Measurements from ENCODE around the gene TXNRD1.

TXNRD1 gene

GRCh38 chr12:104165801-104166200 is 49.8 kb upstream of the TXNRD1 start:
- Histone ChIP-seq H3K4me1 (ENCODE audit: control insufficient read depth, insufficient read depth, low read length) (no peaks in the 10 kb centered on the region), H3K4me3 (ENCODE audit: low read depth, low read length) (no peak overlapping the region), H3K36me3 (ENCODE audit: control insufficient read depth in 2 of 2, insufficient read depth in 1 of 2, low read length in 2 of 2) (no peaks in the 10 kb centered on the region), H3K27ac (ENCODE audit: extremely low read depth, low read depth, low read length) (no peak overlapping the region), H3K9me3 (ENCODE audit: control insufficient read depth, insufficient read depth, low read depth, low read length) (no peaks in the 10 kb centered on the region)
- TF ChIP-seq ZBTB44 (tag by site-specific recombination; IDR thresholded peaks at IDR 0.05) = no peak
- no peak for TF ChIP-seq PBX3 (CRISPR knock-in tag; IDR thresholded peaks at IDR 0.05)
- TF ChIP-seq ZNF214 (tag by site-specific recombination; IDR thresholded peaks at IDR 0.05; ENCODE audit: borderline replicate concordance) = no peak
- TF ChIP-seq ZNF335 (tag by site-specific recombination; conservative IDR thresholded peaks at IDR 0.05) = no peak
- TF ChIP-seq ZNF768 (tag by site-specific recombination; IDR thresholded peaks at IDR 0.05) = no peak
- TF ChIP-seq ZNF211 (tag by site-specific recombination; IDR thresholded peaks at IDR 0.05; ENCODE audit: low read depth) = no peak
- TF ChIP-seq ZNF830 (tag by site-specific recombination; IDR thresholded peaks at IDR 0.05; ENCODE audit: low read depth) = no peak
- no peak for TF ChIP-seq ZNF280C (tag by site-specific recombination; IDR thresholded peaks at IDR 0.05)
- no peak for TF ChIP-seq ZNF133 (tag by site-specific recombination; IDR thresholded peaks at IDR 0.05)
- no peak for TF ChIP-seq ZNF26 (tag by site-specific recombination; IDR thresholded peaks at IDR 0.05)
- TF ChIP-seq HOXC10 (CRISPR knock-in tag; IDR thresholded peaks at IDR 0.05) = no peak
- ChIA-PET CTCF (interaction anchor here (0.6 to 1.0 kb wide), 3 partner anchors 12 to 268 kb away, joined by 3 to 4 read pairs (median 3); no protein-coding TSS in a partner anchor), POLR2A (no interaction called here)

- no peak overlapping the region for H3K4me3 ChIP-seq (ENCODE audit: low read depth, low read length)
These were observed 49.1 kb upstream of the TXNRD1 start for GRCh38 chr12:104166465-104166864.

More at GRCh38 chr12:104166465-104166864, 49.1 kb upstream of the TXNRD1 start:
- CTCF ChIA-PET = interaction anchor here (0.6 to 1.1 kb wide), 2 partner anchors 13 to 86 kb away, joined by 4 to 7 read pairs; no protein-coding TSS in a partner anchor
- Histone ChIP-seq H3K27ac (ENCODE audit: extremely low read depth, low read depth, low read length) (no peak overlapping the region), H3K4me1 (ENCODE audit: control insufficient read depth, insufficient read depth, low read length) (no peaks in the 10 kb centered on the region), H3K36me3 (ENCODE audit: control insufficient read depth in 2 of 2, insufficient read depth in 1 of 2, low read length in 2 of 2) (no peaks in the 10 kb centered on the region), H3K9me3 (ENCODE audit: control insufficient read depth, insufficient read depth, low read depth, low read length) (no peaks in the 10 kb centered on the region)
- TF ChIP-seq ZNF626 (tag by site-specific recombination; IDR thresholded peaks at IDR 0.05) (no peak), BCL6B (tag by site-specific recombination; IDR thresholded peaks at IDR 0.05) (no peak), HOXA7 (CRISPR knock-in tag; IDR thresholded peaks at IDR 0.05; ENCODE audit: borderline replicate concordance) (no peak)
- POLR2A ChIA-PET = no interaction called here
